Measurements from ENCODE around the gene SOCS6.

SOCS6 gene

DNA sequence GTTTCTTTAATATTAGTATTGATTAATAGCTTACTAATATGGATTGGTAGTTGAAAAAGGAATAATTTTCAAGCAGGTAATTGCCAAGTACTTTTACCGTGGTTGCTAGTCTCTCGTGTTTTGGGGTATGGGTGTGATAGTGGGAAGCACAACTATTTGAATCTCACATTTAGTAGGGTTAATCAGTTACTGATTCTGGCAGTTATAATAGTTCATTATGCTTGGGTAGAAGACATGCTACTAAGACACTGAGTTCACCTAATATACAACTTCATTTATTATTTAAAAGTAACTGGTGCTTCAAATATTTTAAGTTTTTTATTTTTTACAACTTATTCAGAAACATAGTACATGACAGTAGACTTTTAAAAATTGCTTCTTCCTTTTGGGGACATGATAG lies 33.5 kb downstream of the SOCS6 start:
- no peak overlapping the region for H3K4me3 ChIP-seq (ENCODE audit: low read length)
- TF ChIP-seq, protein P1, sequence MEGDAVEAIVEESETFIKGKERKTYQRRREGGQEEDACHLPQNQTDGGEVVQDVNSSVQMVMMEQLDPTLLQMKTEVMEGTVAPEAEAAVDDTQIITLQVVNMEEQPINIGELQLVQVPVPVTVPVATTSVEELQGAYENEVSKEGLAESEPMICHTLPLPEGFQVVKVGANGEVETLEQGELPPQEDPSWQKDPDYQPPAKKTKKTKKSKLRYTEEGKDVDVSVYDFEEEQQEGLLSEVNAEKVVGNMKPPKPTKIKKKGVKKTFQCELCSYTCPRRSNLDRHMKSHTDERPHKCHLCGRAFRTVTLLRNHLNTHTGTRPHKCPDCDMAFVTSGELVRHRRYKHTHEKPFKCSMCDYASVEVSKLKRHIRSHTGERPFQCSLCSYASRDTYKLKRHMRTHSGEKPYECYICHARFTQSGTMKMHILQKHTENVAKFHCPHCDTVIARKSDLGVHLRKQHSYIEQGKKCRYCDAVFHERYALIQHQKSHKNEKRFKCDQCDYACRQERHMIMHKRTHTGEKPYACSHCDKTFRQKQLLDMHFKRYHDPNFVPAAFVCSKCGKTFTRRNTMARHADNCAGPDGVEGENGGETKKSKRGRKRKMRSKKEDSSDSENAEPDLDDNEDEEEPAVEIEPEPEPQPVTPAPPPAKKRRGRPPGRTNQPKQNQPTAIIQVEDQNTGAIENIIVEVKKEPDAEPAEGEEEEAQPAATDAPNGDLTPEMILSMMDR (IDR thresholded peaks at IDR 0.05; ENCODE audit: insufficient read depth, low read depth, low read length, missing control alignments) = no peak

GRCh38 chr18:70322928-70323327 lies 34.1 kb downstream of the SOCS6 start:
- TF ChIP-seq, protein P1 (IDR thresholded peaks at IDR 0.05; ENCODE audit: insufficient read depth, low read depth, low read length, missing control alignments) = no peak
- peak; percentile 70 for DNase-seq (ENCODE audit: low read depth)
- H3K4me3 ChIP-seq (ENCODE audit: low read length) = no peak overlapping the region

More for the DNA sequence above, 33.5 kb downstream of the SOCS6 start:
- DNase-seq (ENCODE audit: low read depth) = no peak

DNA sequence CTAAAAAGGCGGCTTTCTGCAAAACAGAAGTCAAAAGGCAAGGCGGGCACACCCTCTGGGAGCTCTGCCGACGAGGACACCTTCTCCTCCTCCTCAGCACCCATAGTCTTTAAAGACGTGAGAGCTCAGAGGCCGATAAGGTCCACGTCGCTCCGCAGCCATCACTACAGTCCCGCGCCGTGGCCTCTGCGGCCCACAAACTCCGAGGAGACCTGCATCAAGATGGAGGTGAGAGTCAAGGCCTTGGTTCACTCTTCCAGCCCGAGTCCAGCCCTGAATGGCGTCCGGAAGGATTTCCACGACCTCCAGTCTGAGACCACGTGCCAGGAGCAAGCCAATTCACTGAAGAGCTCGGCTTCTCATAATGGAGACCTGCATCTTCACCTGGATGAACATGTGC lies 36.1 kb downstream of the SOCS6 start:
- no peak overlapping the region for H3K4me3 ChIP-seq (ENCODE audit: low read length)
- TF ChIP-seq, protein P1 (IDR thresholded peaks at IDR 0.05; ENCODE audit: insufficient read depth, low read depth, low read length, missing control alignments) = no peak
- no peak for DNase-seq (ENCODE audit: low read depth)

DNA sequence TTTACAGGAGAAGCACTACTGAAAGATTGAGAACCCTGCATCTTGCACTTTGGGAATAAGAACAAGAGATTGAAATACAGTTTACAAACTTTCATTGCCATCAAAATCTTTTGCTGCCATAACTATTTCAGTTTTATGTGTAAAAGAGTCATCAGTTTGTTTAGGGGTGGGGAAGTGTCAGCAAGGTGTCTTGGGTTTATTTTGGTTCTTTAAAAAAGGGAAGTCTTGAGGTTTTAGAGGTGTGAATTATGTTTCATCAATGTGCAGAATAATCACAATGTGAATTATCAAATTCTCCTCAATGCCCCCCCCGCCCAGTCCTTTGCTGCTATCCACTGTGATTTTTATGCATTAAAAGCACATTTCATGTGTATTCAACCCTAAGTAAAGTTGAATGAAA lies 37.4 kb downstream of the SOCS6 start:
- DNase-seq (ENCODE audit: low read depth) = no peak
- TF ChIP-seq, protein P1 (IDR thresholded peaks at IDR 0.05; ENCODE audit: insufficient read depth, low read depth, low read length, missing control alignments) = no peak
- H3K4me3 ChIP-seq (ENCODE audit: low read length) = no peak overlapping the region

GRCh38 chr18:70328169-70328568 lies 39.3 kb downstream of the SOCS6 start:
- DNase-seq (ENCODE audit: low read depth) = no peak
- H3K4me3 ChIP-seq (ENCODE audit: low read length) = no peak overlapping the region
- TF ChIP-seq, protein P1 (IDR thresholded peaks at IDR 0.05; ENCODE audit: insufficient read depth, low read depth, low read length, missing control alignments) = no peak

DNA sequence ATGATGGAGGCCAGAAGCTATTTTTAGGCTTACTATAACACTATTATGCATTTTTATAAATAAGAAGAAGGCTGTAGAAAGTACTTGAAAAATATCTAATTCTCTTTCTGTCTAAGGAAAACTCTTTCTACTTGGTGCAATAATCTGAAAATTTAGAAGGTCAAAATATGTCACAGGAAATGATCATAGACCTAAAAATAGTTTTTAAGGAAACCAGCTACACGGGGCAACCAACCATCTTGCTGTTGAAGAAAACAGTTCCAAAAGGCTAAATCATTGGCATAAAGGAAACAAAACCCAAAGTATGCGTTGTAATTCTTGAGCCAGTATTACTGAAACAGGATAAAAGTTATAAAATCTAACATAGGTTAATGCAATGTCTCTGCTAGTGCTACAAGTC lies 40.2 kb downstream of the SOCS6 start:
- no peak overlapping the region for H3K4me3 ChIP-seq (ENCODE audit: low read length)
- DNase-seq (ENCODE audit: low read depth) = no peak
- TF ChIP-seq, protein P1 (IDR thresholded peaks at IDR 0.05; ENCODE audit: insufficient read depth, low read depth, low read length, missing control alignments) = no peak

- DNase-seq (ENCODE audit: low read depth) = no peak
- TF ChIP-seq, protein P1 (IDR thresholded peaks at IDR 0.05; ENCODE audit: insufficient read depth, low read depth, low read length, missing control alignments) = no peak
- H3K4me3 ChIP-seq (ENCODE audit: low read length) = no peak overlapping the region
These were observed 42.0 kb downstream of the SOCS6 start for GRCh38 chr18:70330887-70331286.
